HFFc6 (cell line): ENCODE results near the gene MFRP. TPM values are rescaled to one million over a fixed set of nuclear protein-coding genes. Genes with fewer than 3 reads are reported as not detected.

Experiments
- DNase-seq: peaks from one replicate; pipeline ENCODE4 v3.0.0-alpha.2; 2018
- H3K27ac Mint-ChIP-seq: 2 replicates; pipeline ENCODE4 v1.8.0; 2020; ENCODE audit warnings: mild to moderate bottlenecking, mixed read lengths
- H3K27me3 Mint-ChIP-seq: 2 replicates; pipeline ENCODE4 v1.8.0; 2021; ENCODE audit warnings: mild to moderate bottlenecking, moderate library complexity, mixed read lengths; ENCODE audit not compliant: insufficient read depth
- H3K36me3 Mint-ChIP-seq: 2 replicates; pipeline ENCODE4 v1.8.0; 2021; ENCODE audit warnings: low read depth, mixed read lengths
- H3K4me1 Mint-ChIP-seq: 2 replicates; pipeline ENCODE4 v1.8.0; 2020; ENCODE audit warnings: low read depth, mixed read lengths
- H3K4me3 Mint-ChIP-seq: 2 replicates; pipeline ENCODE4 v1.8.0; 2020; ENCODE audit warnings: mild to moderate bottlenecking, moderate library complexity, mixed read lengths
- H3K9me3 Mint-ChIP-seq: 2 replicates; pipeline ENCODE4 v1.8.0; 2020; ENCODE audit warnings: mild to moderate bottlenecking, mixed read lengths
- total RNA-seq, 6 experiments: library from RNA; stranded (reverse); fragmentation: NEBNext Ultra II Directional; extraction: Animal tissue kit (Norgen Biotek cat#: 25700); gene quantifications; 2 replicates in 1 of 6; 3 replicates in 5 of 6; pipeline ENCODE4 v1.2.3, GENCODE V29; 2021
- TF ChIP-seq, protein P1 (sequence below): fragments of 200-600 bp; sonication (generic); IDR thresholded peaks from 2 replicates; pipeline ENCODE4 v1.5.0; 2021; ENCODE audit warnings: antibody characterized with exemption, mild to moderate bottlenecking

Gene MFRP
- total RNA-seq, 6 experiments from 2014 or later: not detected

DNA sequence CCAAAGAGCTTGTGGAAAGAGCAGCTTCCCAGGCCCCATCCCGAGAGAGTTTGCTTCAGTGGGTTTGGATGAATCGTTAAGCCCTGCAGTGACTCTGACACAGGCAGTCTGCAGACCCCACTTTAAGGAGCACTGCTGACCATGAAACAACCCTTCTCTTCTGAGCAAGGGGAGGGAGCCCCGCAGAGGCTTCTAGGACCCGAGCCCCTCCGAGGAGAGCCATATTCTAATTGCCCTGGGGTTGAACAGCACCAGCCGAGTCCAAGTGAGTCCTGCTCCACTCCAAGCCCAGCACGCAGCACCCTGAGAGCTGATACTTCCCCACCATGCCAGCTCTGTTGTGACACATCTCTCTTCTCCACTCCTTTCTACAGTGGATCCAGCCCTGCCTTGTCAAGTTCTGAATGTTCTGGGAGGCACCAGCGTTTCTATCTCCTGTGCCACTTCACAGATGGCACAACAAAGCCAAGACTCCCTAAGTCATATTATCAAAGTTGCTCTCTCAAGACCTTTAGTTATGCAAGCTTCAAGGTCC is 24.6 kb upstream of the MFRP start:
- Mint-ChIP-seq H3K36me3 (no peaks in the 10 kb centered on the region), H3K27me3 (peaks cover 3% of the 10 kb centered on the region), H3K9me3 (no peaks in the 10 kb centered on the region), H3K4me3 (no peak overlapping the region), H3K27ac (no peak overlapping the region), H3K4me1 (peaks cover 34% of the 10 kb centered on the region)
- DNase-seq: no peak
- TF ChIP-seq, protein P1, sequence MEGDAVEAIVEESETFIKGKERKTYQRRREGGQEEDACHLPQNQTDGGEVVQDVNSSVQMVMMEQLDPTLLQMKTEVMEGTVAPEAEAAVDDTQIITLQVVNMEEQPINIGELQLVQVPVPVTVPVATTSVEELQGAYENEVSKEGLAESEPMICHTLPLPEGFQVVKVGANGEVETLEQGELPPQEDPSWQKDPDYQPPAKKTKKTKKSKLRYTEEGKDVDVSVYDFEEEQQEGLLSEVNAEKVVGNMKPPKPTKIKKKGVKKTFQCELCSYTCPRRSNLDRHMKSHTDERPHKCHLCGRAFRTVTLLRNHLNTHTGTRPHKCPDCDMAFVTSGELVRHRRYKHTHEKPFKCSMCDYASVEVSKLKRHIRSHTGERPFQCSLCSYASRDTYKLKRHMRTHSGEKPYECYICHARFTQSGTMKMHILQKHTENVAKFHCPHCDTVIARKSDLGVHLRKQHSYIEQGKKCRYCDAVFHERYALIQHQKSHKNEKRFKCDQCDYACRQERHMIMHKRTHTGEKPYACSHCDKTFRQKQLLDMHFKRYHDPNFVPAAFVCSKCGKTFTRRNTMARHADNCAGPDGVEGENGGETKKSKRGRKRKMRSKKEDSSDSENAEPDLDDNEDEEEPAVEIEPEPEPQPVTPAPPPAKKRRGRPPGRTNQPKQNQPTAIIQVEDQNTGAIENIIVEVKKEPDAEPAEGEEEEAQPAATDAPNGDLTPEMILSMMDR: no peak

- no peaks in the 10 kb centered on the region for H3K36me3 Mint-ChIP-seq
- no peak overlapping the region for H3K27ac Mint-ChIP-seq
- H3K4me3 Mint-ChIP-seq: no peak overlapping the region
- peaks cover 3% of the 10 kb centered on the region for H3K27me3 Mint-ChIP-seq
- peaks cover 28% of the 10 kb centered on the region for H3K4me1 Mint-ChIP-seq
- TF ChIP-seq, protein P1: no peak
- no peaks in the 10 kb centered on the region for H3K9me3 Mint-ChIP-seq
- no peak for DNase-seq
Observed at GRCh38 chr11:119370486-119371046, 24.1 kb upstream of the MFRP start.

GRCh38 chr11:119369132-119369925 is 22.8 kb upstream of the MFRP start:
- TF ChIP-seq, protein P1: no peak; the same call in 1 of the 2 replicates
- Mint-ChIP-seq H3K4me1 (peaks cover 27% of the 10 kb centered on the region), H3K4me3 (no peak overlapping the region), H3K36me3 (no peaks in the 10 kb centered on the region; the same call in 1 of the 2 replicates), H3K27ac (no peak overlapping the region), H3K27me3 (peaks cover 4% of the 10 kb centered on the region), H3K9me3 (no peaks in the 10 kb centered on the region)
- no peak for DNase-seq

DNA sequence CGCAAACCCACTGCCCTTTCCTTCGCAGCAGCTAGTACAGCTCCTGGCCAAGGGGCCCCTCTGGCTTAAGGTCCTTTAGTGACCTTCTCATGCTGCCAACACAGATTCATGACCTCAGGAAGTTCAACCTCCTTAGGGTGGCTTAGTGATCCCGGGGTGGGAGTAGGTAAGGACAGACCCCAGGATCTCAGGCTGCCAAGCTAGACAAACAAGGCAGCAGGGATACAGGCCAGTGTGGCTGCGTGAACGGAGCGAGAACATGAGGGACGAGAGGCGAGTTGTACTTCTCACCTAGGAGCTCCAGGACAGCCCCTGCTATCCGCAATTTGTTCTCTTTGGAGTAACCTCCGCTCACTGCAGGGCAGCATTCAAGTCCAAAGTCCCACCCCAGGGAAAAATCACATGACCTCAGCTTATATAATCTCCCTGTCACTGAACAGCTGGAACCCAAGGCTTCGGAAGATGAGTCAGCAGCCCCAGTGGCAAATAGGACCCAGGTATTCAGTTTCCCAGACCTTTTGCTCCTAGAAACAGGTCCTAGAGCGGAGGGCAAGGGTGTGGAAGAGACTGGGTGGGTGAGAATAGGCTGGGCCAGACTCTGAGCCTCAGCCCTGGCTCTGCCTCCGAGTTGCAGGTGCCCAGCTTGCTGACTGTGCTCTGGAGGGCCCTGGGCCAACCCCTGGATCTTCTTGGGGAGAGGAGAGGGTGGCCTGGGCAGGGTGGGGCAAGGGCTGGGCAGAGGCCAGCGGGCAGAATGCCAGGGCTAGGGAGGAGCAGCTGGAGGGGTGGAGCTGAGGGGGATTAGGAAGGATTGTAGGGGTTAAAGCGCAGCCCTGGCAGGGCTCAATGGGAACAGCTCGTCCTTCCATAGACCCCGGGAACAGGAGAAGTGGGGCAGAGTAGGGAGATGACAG is 21.9 kb upstream of the MFRP start:
- H3K9me3 Mint-ChIP-seq: no peaks in the 10 kb centered on the region
- H3K27ac Mint-ChIP-seq: no peak overlapping the region
- DNase-seq: no peak
- H3K36me3 Mint-ChIP-seq: no peaks in the 10 kb centered on the region; the same call in 1 of the 2 replicates
- H3K4me3 Mint-ChIP-seq: no peak overlapping the region
- H3K4me1 Mint-ChIP-seq: peaks cover 24% of the 10 kb centered on the region
- TF ChIP-seq, protein P1: no peak
- peaks cover 4% of the 10 kb centered on the region for H3K27me3 Mint-ChIP-seq

DNA sequence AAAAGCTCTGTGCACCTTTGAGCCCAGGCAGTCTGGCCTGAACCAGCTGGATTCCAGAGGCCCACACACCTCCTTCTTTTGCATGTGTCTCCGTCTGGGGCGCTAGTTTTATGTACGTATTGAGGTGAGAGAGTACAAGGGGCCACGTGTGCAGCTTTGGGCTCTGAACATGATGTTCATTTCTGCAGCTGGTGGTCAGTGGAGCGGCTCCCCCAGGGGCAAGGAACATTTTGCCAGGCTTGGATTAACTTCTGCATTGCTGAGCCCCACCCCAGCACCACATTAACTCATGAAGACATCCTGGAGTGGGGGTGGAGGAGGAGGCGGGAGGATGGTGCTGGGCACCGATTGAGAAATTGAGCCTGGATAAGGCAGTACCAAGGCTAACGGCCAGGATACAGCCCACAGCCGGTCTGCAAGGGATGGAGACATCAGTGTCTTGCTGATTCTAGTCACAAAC is 21.2 kb upstream of the MFRP start:
- DNase-seq: no peak
- TF ChIP-seq, protein P1: no peak
- Mint-ChIP-seq H3K36me3 (no peaks in the 10 kb centered on the region; the same call in 1 of the 2 replicates), H3K27me3 (peaks cover 5% of the 10 kb centered on the region), H3K4me3 (no peak overlapping the region), H3K9me3 (no peaks in the 10 kb centered on the region), H3K27ac (no peak overlapping the region), H3K4me1 (peaks cover 25% of the 10 kb centered on the region)
